Suprapubic skin (tissue), 4 donors: ENCODE results near the gene FKBP5.

Source experiments
- CTCF ChIP-seq, 2 donors: fragments of 200-600 bp in 1 of 2; fragments of 450-650 bp in 1 of 2; sonication (generic) in 1 of 2; IDR thresholded peaks; one replicate each; pipeline ENCODE4 v1.5.1; 2016 to 2019; ENCODE audit warnings: antibody characterized with exemption in 2 of 2, mild to moderate bottlenecking in 1 of 2, moderate library complexity in 1 of 2
- POLR2A ChIP-seq, 2 donors: fragments of 450-650 bp; IDR thresholded peaks; one replicate each; pipeline ENCODE4 v1.6.1; 2017; ENCODE audit warnings: antibody characterized with exemption in 2 of 2, mild to moderate bottlenecking in 2 of 2, moderate library complexity in 2 of 2
- POLR2AphosphoS5 ChIP-seq, 3 donors: sonication (generic); formaldehyde crosslinking; IDR thresholded peaks; one replicate each; pipeline ENCODE4 v1.6.1; 2017; ENCODE audit warnings: antibody characterized with exemption in 3 of 3

GRCh38 chr6:35698858-35699257 is 10.1 kb upstream of the FKBP5 start:
- TF ChIP-seq POLR2AphosphoS5 (IDR thresholded peaks at IDR 0.05): no peak
- no peak for TF ChIP-seq CTCF (IDR thresholded peaks at IDR 0.05)
- TF ChIP-seq POLR2A (IDR thresholded peaks at IDR 0.05): no peak
